Measurements from ENCODE around the gene TBC1D3C.
"Not testable (repeated sequence)": the region's sequence is repeated elsewhere in the genome, so short reads cannot be mapped to it uniquely, and the experiment has no call there.

GRCh38 chr17:38099262-38099661, 30.8 kb upstream of the TBC1D3C start:
- not testable (repeated sequence) for TF ChIP-seq CTCF (conservative IDR thresholded peaks at IDR 0.05; ENCODE audit: low read depth, low read length); EZH2phosphoT487 (IDR thresholded peaks at IDR 0.05; ENCODE audit: borderline replicate concordance, low read length); EZH2 (IDR thresholded peaks at IDR 0.05; ENCODE audit: low read length, unreplicated experiment)
